Measurements from ENCODE around the gene PLEKHA3.

Gene PLEKHA3

DNA sequence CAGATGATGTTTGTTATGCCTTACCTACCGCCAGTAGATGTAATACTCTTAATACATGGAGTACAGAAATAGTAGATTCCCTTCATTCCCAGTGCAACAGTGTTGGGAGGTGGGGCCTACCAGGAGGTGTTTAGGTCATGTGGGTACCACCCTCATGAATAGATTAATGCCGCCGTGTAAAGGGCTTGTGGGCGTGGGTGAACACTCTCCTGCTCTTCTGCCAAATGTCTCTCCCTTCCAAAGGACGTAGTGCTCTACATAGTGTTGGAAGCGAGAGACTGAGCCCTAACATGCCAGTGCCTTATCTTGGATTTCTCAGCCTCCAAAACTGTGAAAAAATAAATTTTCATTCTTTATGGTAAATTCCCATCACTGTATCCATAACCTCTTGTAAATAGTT, 30.1 kb downstream of the PLEKHA3 start:
- no peak overlapping the region for H3K27ac ChIP-seq
- no peak for TF ChIP-seq ZFX (IDR thresholded peaks at IDR 0.05)
- TF ChIP-seq, protein P1, sequence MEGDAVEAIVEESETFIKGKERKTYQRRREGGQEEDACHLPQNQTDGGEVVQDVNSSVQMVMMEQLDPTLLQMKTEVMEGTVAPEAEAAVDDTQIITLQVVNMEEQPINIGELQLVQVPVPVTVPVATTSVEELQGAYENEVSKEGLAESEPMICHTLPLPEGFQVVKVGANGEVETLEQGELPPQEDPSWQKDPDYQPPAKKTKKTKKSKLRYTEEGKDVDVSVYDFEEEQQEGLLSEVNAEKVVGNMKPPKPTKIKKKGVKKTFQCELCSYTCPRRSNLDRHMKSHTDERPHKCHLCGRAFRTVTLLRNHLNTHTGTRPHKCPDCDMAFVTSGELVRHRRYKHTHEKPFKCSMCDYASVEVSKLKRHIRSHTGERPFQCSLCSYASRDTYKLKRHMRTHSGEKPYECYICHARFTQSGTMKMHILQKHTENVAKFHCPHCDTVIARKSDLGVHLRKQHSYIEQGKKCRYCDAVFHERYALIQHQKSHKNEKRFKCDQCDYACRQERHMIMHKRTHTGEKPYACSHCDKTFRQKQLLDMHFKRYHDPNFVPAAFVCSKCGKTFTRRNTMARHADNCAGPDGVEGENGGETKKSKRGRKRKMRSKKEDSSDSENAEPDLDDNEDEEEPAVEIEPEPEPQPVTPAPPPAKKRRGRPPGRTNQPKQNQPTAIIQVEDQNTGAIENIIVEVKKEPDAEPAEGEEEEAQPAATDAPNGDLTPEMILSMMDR (conservative IDR thresholded peaks at IDR 0.05), result no peak

DNA sequence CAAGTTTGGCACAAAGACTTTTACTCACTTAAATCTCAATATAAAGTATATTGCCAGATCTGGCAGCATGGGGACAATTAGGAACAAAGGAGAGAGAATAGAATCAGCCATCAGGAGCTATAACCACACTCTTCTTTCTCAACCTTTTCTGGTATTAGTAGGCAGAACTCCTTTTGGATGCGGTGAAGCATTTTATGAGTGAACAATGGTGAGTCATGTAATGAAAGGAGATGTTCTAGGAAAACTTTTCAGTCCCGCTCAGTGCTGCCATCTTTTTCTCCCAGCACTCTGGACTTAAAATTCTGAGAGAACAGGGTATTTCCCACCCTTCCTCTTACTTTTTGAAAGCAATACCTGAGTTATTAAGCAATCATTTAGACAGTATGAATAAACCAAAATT, 32.2 kb downstream of the PLEKHA3 start:
- H3K27ac ChIP-seq, result no peak overlapping the region
- TF ChIP-seq ZFX (IDR thresholded peaks at IDR 0.05), result no peak
- TF ChIP-seq, protein P1 (conservative IDR thresholded peaks at IDR 0.05), result no peak

DNA sequence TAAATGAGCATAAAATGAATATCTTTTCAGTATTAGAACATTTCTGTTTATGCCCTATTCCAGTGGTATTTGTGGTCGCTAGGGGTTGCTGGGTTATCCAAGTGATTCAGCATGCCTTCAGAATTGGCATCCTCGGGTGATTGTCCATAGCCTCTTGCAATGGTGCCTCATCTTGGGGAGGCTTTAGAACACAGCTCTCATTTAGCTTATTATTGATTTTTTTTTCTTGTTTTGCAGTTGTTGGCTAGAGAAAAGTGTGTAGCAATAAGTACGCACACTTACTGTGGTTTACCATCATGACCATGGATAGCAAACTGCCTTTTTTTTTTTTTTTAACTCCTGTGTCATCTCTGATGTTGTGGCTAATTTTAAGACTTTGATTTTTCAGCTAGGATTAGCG, 33.6 kb downstream of the PLEKHA3 start:
- H3K27ac ChIP-seq, result no peak overlapping the region
- TF ChIP-seq, protein P1 (conservative IDR thresholded peaks at IDR 0.05), result no peak
- TF ChIP-seq ZFX (IDR thresholded peaks at IDR 0.05), result no peak

DNA sequence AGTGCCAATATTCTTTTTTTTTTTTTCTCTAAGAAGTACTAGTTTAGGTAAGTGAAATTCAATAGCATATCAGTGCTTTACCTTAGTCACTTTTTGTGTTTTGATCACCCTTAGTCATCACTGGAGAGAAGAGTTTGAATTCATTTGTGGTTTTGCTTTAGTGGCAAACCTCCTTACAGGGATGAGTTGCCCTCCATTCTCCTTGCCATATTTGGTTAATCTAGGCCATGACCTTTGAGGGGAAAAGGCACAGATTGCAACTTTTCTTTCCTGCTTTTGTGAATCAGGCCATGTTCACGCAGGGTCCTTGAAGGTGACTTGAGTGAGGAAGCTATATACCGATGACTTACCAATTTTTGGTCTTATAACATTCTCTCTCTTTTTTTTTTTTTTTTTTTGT, 34.4 kb downstream of the PLEKHA3 start:
- no peak overlapping the region for H3K27ac ChIP-seq
- TF ChIP-seq ZFX (IDR thresholded peaks at IDR 0.05), result no peak
- TF ChIP-seq, protein P1 (conservative IDR thresholded peaks at IDR 0.05), result no peak

DNA sequence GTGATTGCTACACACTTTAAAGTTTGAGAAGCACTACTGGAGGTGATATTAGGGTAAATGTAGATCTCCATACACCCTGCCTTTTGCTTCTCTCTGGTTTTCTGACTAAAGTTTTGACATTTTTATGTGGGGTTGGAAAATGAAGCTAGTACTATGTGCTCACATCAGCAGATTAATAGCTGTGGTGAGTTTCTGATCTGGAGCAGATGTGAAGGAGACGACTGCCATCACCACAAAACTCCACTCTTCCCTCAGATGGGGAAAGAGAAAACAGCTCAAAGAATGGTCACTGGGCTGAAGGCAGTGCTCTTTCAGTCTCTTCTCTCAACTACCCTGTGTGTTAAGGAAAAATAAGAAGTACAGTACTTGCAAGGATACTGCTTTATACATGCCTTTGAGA, 37.2 kb downstream of the PLEKHA3 start:
- no peak overlapping the region for H3K27ac ChIP-seq
- TF ChIP-seq ZFX (IDR thresholded peaks at IDR 0.05), result no peak
- TF ChIP-seq, protein P1 (conservative IDR thresholded peaks at IDR 0.05), result no peak

DNA sequence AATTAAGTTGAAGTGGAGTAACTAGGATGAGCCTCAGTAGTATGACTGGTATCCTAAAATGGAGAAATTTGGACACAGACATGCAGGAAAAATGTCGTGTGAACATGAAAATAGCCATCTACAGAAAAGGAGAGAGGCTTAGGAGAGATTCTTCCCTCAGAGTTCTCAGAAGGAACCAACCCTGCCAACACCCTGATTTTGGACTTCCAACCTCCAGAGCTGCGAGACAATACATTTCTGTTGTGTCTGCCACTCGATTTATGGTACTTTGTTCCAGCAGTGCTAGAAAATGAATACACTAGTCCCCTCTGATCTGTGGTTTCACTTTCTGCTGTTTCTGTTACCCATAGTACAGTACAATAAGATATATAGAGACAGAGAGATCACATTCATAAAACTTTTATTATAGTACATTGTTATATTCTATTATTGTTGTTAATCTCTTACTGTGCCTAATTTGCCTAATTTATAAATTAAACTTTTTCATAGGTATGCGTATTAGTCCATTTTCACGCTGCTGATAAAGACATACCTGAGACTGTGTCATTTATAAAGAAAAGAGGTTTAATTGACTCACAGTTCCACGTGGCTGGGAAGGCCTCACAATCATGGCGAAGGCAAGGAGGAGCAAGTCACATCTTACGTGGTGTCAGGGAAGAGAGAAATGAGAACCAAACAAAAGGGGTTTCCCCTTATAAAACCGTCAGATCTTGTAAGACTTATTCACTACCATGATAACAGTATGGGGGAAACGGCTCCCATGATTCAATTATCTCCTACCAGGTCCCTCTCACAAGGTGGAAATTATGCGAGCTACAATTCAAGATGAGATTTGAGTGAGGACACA, 41.3 kb downstream of the PLEKHA3 start:
- no peak for TF ChIP-seq ZFX (IDR thresholded peaks at IDR 0.05)
- TF ChIP-seq, protein P1 (conservative IDR thresholded peaks at IDR 0.05), result no peak
- no peak overlapping the region for H3K27ac ChIP-seq

DNA sequence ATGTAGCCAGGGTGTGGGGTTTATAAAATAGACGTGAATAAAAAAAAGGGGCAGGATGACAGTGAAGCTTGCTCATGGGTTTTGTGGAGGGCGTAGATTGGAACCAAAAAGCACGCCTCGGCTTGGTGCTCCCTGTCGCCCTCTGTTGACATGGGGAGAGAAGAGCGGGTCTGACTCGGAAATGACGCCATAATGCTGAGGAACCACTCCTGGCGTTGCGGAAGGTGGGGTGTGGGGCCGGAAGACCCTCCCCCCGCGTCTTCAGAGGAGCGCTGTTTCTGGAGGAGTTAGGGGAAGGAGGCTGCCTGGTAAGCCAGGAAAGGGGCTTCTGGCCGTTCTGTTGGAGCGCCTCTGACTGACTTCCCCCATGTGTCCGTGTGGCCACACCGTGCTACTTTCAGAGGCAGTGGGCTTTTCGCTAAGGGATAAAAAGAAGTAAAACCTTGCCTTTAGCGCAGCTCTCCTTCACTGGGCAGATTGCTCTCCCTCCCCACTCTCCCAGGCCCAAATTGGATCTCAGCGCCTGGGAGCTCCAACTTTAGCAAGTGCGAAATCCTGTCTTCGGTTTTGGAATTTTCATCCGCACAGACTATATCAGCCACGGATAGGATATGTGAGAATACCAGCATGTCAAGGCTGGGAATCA, 42.8 kb downstream of the PLEKHA3 start:
- TF ChIP-seq ZFX (IDR thresholded peaks at IDR 0.05), result peak; percentile 32; the same call in 1 of the 2 replicates
- TF ChIP-seq, protein P1 (conservative IDR thresholded peaks at IDR 0.05), result peak; percentile 87
- H3K27ac ChIP-seq, result peak overlapping the region; percentile 76

All from C4-2B (cell line).